Measurements from ENCODE around the gene IPCEF1.
"Not testable (repeated sequence)": the region's sequence is repeated elsewhere in the genome, so short reads cannot be mapped to it uniquely, and the experiment has no call there.

The IPCEF1 gene

DNA sequence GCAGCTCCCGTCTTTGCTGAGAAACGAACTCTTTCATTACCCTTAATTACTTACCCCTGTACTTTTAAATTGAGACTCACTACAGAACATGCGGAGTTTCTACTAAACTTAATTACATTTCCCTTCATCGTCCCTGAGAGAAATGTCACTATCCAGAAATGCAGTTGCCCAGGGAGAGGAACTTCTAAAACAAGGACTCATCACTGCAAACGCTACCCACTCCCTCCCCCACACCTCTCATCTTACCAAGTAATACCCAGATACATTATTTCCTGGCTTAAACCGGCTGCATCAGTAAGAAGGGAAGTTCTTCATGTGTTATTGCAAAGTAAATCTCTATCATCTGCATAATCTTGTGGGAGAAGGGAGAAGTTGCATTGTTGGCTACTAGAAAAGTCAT, 138.3 kb downstream of the IPCEF1 start:
- peak; percentile 68 for DNase-seq

GRCh38 chr6:154213782-154214181, 142.8 kb downstream of the IPCEF1 start:
- DNase-seq: no peak

- no peak for DNase-seq
Measured at GRCh38 chr6:154210678-154211077, 145.9 kb downstream of the IPCEF1 start.

GRCh38 chr6:154209555-154209954, 147.0 kb downstream of the IPCEF1 start:
- DNase-seq: no peak

GRCh38 chr6:154206996-154207395, 149.6 kb downstream of the IPCEF1 start:
- no peak for DNase-seq

- DNase-seq: peak; percentile 57
Measured at GRCh38 chr6:154206141-154206540, 150.5 kb downstream of the IPCEF1 start.

- DNase-seq: no peak
Measured at GRCh38 chr6:154202958-154203357, 153.6 kb downstream of the IPCEF1 start.

- peak; percentile 31 for DNase-seq
Measured at GRCh38 chr6:154202339-154202738, 154.3 kb downstream of the IPCEF1 start.

DNA sequence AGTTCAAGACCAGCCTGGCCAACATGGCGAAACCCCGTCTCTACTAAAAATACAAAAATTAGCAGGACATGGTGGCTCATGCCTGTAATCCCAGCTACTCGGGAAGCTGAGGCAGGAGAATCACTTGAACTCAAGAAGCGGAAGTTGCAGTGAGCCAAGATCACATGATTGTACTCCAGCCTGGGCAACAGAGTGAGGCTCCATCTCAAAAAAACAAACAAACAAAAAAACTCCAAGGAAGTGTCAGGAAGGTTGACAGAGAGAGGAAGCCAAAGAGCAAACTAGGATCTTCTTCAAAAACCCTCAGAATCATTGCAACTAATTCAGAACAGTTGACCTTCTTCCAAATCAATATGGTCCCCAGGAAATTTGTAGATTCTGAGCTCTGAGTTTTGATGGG, 154.9 kb downstream of the IPCEF1 start:
- peak; percentile 39 for DNase-seq

- peak; percentile 89 for DNase-seq
Measured at GRCh38 chr6:154197196-154197860, 159.3 kb downstream of the IPCEF1 start.

DNA sequence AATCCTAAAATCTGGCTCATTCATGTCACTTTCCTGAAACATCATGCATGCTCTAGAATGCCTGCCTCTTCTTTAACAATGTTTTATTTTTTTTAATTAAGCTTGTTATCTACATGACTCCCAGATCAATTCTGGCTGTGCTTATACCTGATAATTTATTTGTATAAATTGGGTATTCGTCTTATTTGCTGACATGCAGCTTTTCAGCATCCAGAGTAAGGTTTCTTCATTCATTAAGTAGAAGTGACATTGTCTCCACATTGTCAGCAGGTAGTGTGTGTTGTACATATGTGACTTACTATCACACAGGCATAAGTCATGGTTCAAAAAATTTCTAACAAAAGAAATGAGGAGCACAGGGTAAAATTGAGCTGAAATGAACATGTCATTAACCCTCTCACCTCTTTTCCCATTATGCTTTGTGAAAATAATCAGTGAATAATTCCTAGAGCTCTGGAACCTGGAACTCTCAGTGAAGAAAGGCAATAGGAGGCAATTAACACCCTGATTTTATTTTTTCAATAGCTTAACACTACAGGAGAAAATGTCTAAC, 160.2 kb downstream of the IPCEF1 start:
- no peak for DNase-seq

DNA sequence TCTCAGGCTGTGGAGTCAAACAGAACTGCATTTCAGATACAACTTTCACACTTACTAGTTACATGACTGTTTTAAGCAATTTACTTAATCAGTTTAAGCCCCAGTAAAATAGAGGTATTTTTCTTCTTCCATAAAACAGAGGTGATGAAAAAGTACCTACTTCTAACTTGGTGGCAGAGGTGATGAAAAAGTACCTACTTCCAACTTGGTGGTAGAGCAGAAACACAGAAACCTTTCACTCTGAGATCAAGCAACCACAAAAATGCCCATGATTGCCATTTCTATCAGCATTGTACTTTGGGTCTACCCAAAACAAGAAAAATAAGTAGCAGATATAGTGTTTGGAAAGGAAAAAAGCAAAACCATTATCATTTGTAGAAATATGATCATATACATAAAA, 168.9 kb downstream of the IPCEF1 start:
- DNase-seq: no peak

- no peak for DNase-seq
Measured at GRCh38 chr6:154187203-154187602, 169.4 kb downstream of the IPCEF1 start.

- no peak for DNase-seq
Measured at GRCh38 chr6:154179434-154179833, 177.2 kb downstream of the IPCEF1 start.

DNA sequence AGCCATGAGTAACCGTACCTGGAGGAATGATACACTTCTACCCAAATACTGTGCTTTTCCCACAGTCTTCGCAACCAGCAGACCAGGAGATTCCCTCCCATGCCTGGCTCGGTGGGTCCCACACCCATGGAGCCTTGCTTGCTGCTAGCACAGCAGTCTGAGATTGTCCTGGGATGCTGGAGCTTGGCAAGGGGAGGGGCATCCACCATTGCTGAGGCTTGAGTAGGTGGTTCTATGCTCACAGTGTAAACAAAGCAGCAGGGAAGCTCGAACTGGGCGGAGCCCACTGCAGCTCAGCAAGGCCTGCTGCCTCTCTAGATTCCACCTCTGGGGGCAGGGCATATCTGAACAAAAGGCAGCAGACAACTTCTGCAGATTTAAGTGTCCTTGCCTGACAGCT, 184.2 kb downstream of the IPCEF1 start:
- not testable (repeated sequence) for DNase-seq

- DNase-seq: peak; percentile 39
Measured at GRCh38 chr6:154170106-154170505, 186.5 kb downstream of the IPCEF1 start.

- peak; percentile 63 for DNase-seq
Measured at GRCh38 chr6:154169193-154169847, 187.3 kb downstream of the IPCEF1 start.

DNA sequence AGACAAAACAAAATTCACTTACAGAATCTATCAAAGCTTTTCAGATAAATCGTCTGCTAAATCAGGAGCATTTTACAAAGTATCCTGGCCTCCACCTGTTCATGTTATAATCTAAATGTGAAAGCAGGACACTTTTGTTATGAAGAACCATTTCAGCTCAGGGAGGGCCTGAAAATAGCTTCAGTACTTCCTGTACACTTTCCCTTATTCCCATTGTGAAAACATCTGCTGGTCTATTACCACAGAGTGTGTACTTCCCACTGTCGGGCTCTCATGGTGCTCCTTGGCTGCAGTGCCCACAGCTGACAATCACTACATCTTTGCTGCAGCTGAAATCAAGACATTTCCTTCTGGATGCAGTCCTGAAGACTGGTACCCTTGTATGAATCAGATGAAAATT, 189.5 kb downstream of the IPCEF1 start:
- peak; percentile 64 for DNase-seq

- DNase-seq: peak; percentile 50
Measured at GRCh38 chr6:154166140-154166539, 190.5 kb downstream of the IPCEF1 start.

DNA sequence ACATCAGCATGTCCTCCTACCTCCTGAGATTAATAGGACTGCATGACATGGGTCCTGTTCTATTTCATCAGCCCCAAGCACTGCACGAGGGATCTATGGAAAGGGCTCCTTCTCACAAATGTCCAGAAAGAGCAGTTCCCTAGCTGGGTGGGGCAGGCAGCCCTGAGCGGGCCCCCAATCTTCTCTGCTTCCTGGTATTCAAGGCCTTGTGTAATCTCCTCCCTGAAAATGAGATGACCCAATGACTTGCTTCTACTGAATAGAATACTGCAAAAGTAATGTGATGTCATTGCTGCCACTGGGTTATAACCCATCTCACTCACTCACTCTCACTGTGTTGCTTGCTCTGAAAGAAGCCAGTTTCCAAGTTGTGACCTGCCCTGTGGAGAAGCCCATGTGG, 191.1 kb downstream of the IPCEF1 start:
- DNase-seq: peak; percentile 70

GRCh38 chr6:154164397-154164796, 192.2 kb downstream of the IPCEF1 start:
- DNase-seq: peak; percentile 55

- DNase-seq: peak; percentile 93
Measured at GRCh38 chr6:154161689-154162088, 194.9 kb downstream of the IPCEF1 start.

GRCh38 chr6:154159126-154159525, 197.5 kb downstream of the IPCEF1 start:
- DNase-seq: no peak

- no peak for DNase-seq
Measured at GRCh38 chr6:154157706-154158105, 198.9 kb downstream of the IPCEF1 start.
